ACC112 (cell line): ENCODE results near the gene NCAPG2.

Source experiments
- H2AFZ ChIP-seq: fragments of 200-600 bp; sonication (generic); one replicate; pipeline ENCODE4 v1.6.0; 2017; ENCODE audit warnings: antibody characterized with exemption, low read length; ENCODE audit not compliant: unreplicated experiment
- H3K27ac ChIP-seq: fragments of 200-600 bp; sonication (generic); 2 replicates; pipeline ENCODE4 v1.5.1; 2014; ENCODE audit warnings: low read depth, mild to moderate bottlenecking, antibody characterized with exemption, low read length, moderate library complexity
- H3K27me3 ChIP-seq: fragments of 200-600 bp; sonication (generic); 2 replicates; pipeline ENCODE4 v1.6.1; 2014; ENCODE audit warnings: mild to moderate bottlenecking, antibody characterized with exemption, low read length, moderate library complexity, mixed read lengths; ENCODE audit not compliant: insufficient read depth
- H3K36me3 ChIP-seq: fragments of 200-600 bp; sonication (generic); 2 replicates; pipeline ENCODE4 v1.6.1; 2016; ENCODE audit warnings: mild to moderate bottlenecking, antibody characterized with exemption, low read length, moderate library complexity, mixed read lengths; ENCODE audit not compliant: insufficient read depth
- H3K4me1 ChIP-seq: fragments of 200-600 bp; sonication (generic); one replicate; pipeline ENCODE4 v1.6.1; 2016; ENCODE audit warnings: low read length, mixed read lengths; ENCODE audit not compliant: insufficient read depth, unreplicated experiment, control insufficient read depth
- H3K4me3 ChIP-seq: fragments of 200-600 bp; sonication (generic); 2 replicates; pipeline ENCODE4 v1.5.1; 2014; ENCODE audit warnings: mild to moderate bottlenecking, low read depth, low read length
- H3K79me2 ChIP-seq: fragments of 200-600 bp; sonication (generic); one replicate; pipeline ENCODE4 v1.6.0; 2016; ENCODE audit warnings: low read length; ENCODE audit not compliant: control insufficient read depth, unreplicated experiment, insufficient read depth

NCAPG2 gene

GRCh38 chr7:158655931-158656441 lies 48.6 kb downstream of the NCAPG2 start:
- Histone ChIP-seq H3K36me3 (peaks cover 12% of the 10 kb centered on the region; the same call in 1 of the 2 replicates), H3K4me3 (no peak overlapping the region), H3K27ac (no peak overlapping the region), H3K4me1 (peaks cover 16% of the 10 kb centered on the region), H2AFZ (no peak overlapping the region), H3K27me3 (no peaks in the 10 kb centered on the region), H3K79me2 (no peaks in the 10 kb centered on the region)

GRCh38 chr7:158655507-158655906 lies 49.1 kb downstream of the NCAPG2 start:
- peaks cover 12% of the 10 kb centered on the region; the same call in 1 of the 2 replicates for H3K36me3 ChIP-seq
- no peak overlapping the region for H3K27ac ChIP-seq

GRCh38 chr7:158651968-158652565 lies 52.5 kb downstream of the NCAPG2 start:
- H3K79me2 ChIP-seq, result peaks cover 15% of the 10 kb centered on the region
- no peaks in the 10 kb centered on the region for H3K27me3 ChIP-seq
- H3K27ac ChIP-seq, result peak overlapping the region; percentile 97
- H3K4me3 ChIP-seq, result no peak overlapping the region
- H3K4me1 ChIP-seq, result peaks cover 42% of the 10 kb centered on the region
- H2AFZ ChIP-seq, result no peak overlapping the region
- peaks cover 12% of the 10 kb centered on the region; the same call in 1 of the 2 replicates for H3K36me3 ChIP-seq

More at GRCh38 chr7:158655507-158655906, 49.1 kb downstream of the NCAPG2 start:
- no peak overlapping the region for H3K4me3 ChIP-seq
- no peak overlapping the region for H2AFZ ChIP-seq
- H3K79me2 ChIP-seq, result no peaks in the 10 kb centered on the region
- peaks cover 21% of the 10 kb centered on the region for H3K4me1 ChIP-seq
- H3K27me3 ChIP-seq, result no peaks in the 10 kb centered on the region

- Histone ChIP-seq H3K79me2 (peaks cover 18% of the 10 kb centered on the region), H3K27me3 (no peaks in the 10 kb centered on the region), H3K4me1 (peaks cover 42% of the 10 kb centered on the region), H3K4me3 (peak overlapping the region; percentile 1; the same call in 1 of the 2 replicates), H3K27ac (peak overlapping the region; percentile 97), H3K36me3 (peaks cover 5% of the 10 kb centered on the region; the same call in 1 of the 2 replicates), H2AFZ (no peak overlapping the region)
Observed at GRCh38 chr7:158650821-158651225, 53.8 kb downstream of the NCAPG2 start.

- Histone ChIP-seq H3K79me2 (peaks cover 18% of the 10 kb centered on the region), H3K36me3 (peaks cover 17% of the 10 kb centered on the region), H3K27ac (peak overlapping the region; percentile 97), H2AFZ (no peak overlapping the region), H3K27me3 (no peaks in the 10 kb centered on the region), H3K4me3 (no peak overlapping the region), H3K4me1 (peaks cover 42% of the 10 kb centered on the region)
Observed at GRCh38 chr7:158649279-158649678, 55.3 kb downstream of the NCAPG2 start.

- Histone ChIP-seq H3K27ac (peak overlapping the region; percentile 97), H3K4me1 (peaks cover 42% of the 10 kb centered on the region), H2AFZ (no peak overlapping the region), H3K79me2 (peaks cover 18% of the 10 kb centered on the region), H3K27me3 (no peaks in the 10 kb centered on the region), H3K36me3 (peaks cover 17% of the 10 kb centered on the region), H3K4me3 (peak overlapping the region; percentile 25; the same call in 1 of the 2 replicates)
Observed at GRCh38 chr7:158648787-158649186, 55.8 kb downstream of the NCAPG2 start.

GRCh38 chr7:158648168-158648567 lies 56.4 kb downstream of the NCAPG2 start:
- H3K4me3 ChIP-seq, result no peak overlapping the region
- H3K27ac ChIP-seq, result peak overlapping the region; percentile 97
- H3K4me1 ChIP-seq, result peaks cover 42% of the 10 kb centered on the region
- no peaks in the 10 kb centered on the region for H3K27me3 ChIP-seq
- peaks cover 17% of the 10 kb centered on the region for H3K36me3 ChIP-seq
- H2AFZ ChIP-seq, result no peak overlapping the region
- H3K79me2 ChIP-seq, result peaks cover 18% of the 10 kb centered on the region

GRCh38 chr7:158647475-158647792 lies 57.2 kb downstream of the NCAPG2 start:
- no peaks in the 10 kb centered on the region for H3K27me3 ChIP-seq
- H3K27ac ChIP-seq, result no peak overlapping the region
- H3K4me3 ChIP-seq, result no peak overlapping the region
- no peak overlapping the region for H2AFZ ChIP-seq
- H3K36me3 ChIP-seq, result peaks cover 17% of the 10 kb centered on the region
- H3K4me1 ChIP-seq, result peaks cover 40% of the 10 kb centered on the region
- H3K79me2 ChIP-seq, result peaks cover 18% of the 10 kb centered on the region

GRCh38 chr7:158646766-158647474 lies 57.7 kb downstream of the NCAPG2 start:
- no peak overlapping the region for H2AFZ ChIP-seq
- H3K27me3 ChIP-seq, result no peaks in the 10 kb centered on the region
- H3K27ac ChIP-seq, result no peak overlapping the region
- peaks cover 17% of the 10 kb centered on the region for H3K36me3 ChIP-seq
- no peak overlapping the region for H3K4me3 ChIP-seq
- H3K79me2 ChIP-seq, result peaks cover 18% of the 10 kb centered on the region
- peaks cover 35% of the 10 kb centered on the region for H3K4me1 ChIP-seq

GRCh38 chr7:158645842-158646241 lies 58.8 kb downstream of the NCAPG2 start:
- Histone ChIP-seq H3K79me2 (peaks cover 18% of the 10 kb centered on the region), H3K27ac (no peak overlapping the region), H3K4me1 (peaks cover 24% of the 10 kb centered on the region), H3K36me3 (peaks cover 22% of the 10 kb centered on the region), H3K27me3 (no peaks in the 10 kb centered on the region), H3K4me3 (no peak overlapping the region), H2AFZ (no peak overlapping the region)

GRCh38 chr7:158642149-158642548 lies 62.5 kb downstream of the NCAPG2 start:
- H3K27ac ChIP-seq, result no peak overlapping the region
- H3K4me1 ChIP-seq, result no peaks in the 10 kb centered on the region
- peaks cover 3% of the 10 kb centered on the region for H3K79me2 ChIP-seq
- no peak overlapping the region for H3K4me3 ChIP-seq
- no peak overlapping the region for H2AFZ ChIP-seq
- H3K27me3 ChIP-seq, result no peaks in the 10 kb centered on the region
- peaks cover 28% of the 10 kb centered on the region for H3K36me3 ChIP-seq
